Bronchial epithelial cell (primary cell): ENCODE measurements around the gene RBM22. TPM values are rescaled to one million over a fixed set of nuclear protein-coding genes. Genes with fewer than 3 reads are reported as not detected.

Source experiments
- DNase-seq: peaks from one replicate; pipeline ENCODE4 v3.0.0-alpha.2; 2010; ENCODE audit warnings: low read depth
- FAIRE-seq: peaks from 2 replicates; lab custom pipeline; 2011; peaks lifted over from hg19 to GRCh38; lab: Jason Lieb, UNC
- H3K27me3 ChIP-seq: 2 replicates; pipeline ENCODE4 v1.5.1; 2011; ENCODE audit warnings: low read length; ENCODE audit not compliant: control insufficient read depth, insufficient read depth
- H3K36me3 ChIP-seq: 2 replicates; pipeline ENCODE4 v1.5.1; 2011; ENCODE audit warnings: low read length; ENCODE audit not compliant: control insufficient read depth, insufficient read depth
- H3K4me3 ChIP-seq: 2 replicates; pipeline ENCODE4 v1.5.1; 2011; ENCODE audit warnings: mild to moderate bottlenecking, low read depth, low read length, control low read depth
- CTCF ChIP-seq: IDR thresholded peaks from 2 replicates; pipeline ENCODE4 v1.5.1; 2011; ENCODE audit warnings: mild to moderate bottlenecking, moderate library complexity, low read length, control low read depth, inconsistent platforms; ENCODE audit not compliant: insufficient read depth, severe bottlenecking
- total RNA-seq: library from RNA; depleted of rRNA; stranded (reverse); fragments of >200 nt; gene quantifications from 2 replicates; pipeline ENCODE4 v1.2.1, GENCODE V29; 2014

The RBM22 gene
- total RNA-seq, 1 donor from 2014 or later, result 13.7 TPM

DNA sequence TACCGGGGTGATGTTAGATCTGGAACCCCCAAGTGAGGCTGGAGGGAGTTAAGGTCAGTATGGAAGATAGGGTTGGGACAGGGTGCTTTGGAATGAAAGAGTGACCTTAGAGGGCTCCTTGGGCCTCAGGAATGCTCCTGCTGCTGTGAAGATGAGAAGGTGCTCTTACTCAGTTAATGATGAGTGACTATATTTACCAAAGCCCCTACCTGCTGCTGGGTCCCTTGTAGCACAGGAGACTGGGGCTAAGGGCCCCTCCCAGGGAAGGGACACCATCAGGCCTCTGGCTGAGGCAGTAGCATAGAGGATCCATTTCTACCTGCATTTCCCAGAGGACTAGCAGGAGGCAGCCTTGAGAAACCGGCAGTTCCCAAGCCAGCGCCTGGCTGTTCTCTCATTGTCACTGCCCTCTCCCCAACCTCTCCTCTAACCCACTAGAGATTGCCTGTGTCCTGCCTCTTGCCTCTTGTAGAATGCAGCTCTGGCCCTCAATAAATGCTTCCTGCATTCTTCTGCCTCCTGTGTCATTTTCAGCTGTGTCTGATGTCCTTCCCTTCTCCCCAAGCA is 42.1 kb downstream of the RBM22 start:
- H3K36me3 ChIP-seq, result no peaks in the 10 kb centered on the region
- TF ChIP-seq CTCF, result no peak
- no peak for DNase-seq
- H3K4me3 ChIP-seq, result no peak overlapping the region
- peak; percentile 13 for FAIRE-seq
- no peaks in the 10 kb centered on the region for H3K27me3 ChIP-seq

GRCh38 chr5:150658121-150658520 is 42.7 kb downstream of the RBM22 start:
- FAIRE-seq, result no peak

GRCh38 chr5:150656191-150657132 is 44.4 kb downstream of the RBM22 start:
- H3K36me3 ChIP-seq, result peaks cover 5% of the 10 kb centered on the region
- DNase-seq (no peak), FAIRE-seq (no peak)
- peak overlapping the region; percentile 42 for H3K4me3 ChIP-seq
- H3K27me3 ChIP-seq, result no peaks in the 10 kb centered on the region
- TF ChIP-seq CTCF, result peak; percentile 77

More at GRCh38 chr5:150658121-150658520, 42.7 kb downstream of the RBM22 start:
- Histone ChIP-seq H3K4me3 (no peak overlapping the region), H3K27me3 (no peaks in the 10 kb centered on the region), H3K36me3 (no peaks in the 10 kb centered on the region)
- DNase-seq, result no peak
- TF ChIP-seq CTCF, result no peak

DNA sequence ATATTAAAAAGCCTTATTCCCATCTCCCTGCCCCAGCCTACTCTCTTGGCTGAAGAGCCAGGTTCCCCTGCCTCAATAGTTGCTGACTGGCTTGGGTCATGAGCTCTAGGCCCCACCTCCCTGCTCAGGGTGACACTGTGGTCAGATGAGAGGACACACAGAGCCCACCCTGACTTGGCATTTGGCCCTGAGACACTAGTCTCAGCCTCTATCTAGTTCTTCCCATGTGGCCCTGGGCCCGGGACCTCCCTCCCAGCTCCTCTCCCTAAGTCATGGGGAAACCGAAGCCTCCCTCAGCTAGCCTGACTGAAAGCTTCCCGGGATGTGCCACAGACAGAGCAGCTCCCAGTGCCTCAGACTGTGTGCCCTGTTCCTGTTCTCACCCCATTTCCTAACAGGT is 45.6 kb downstream of the RBM22 start:
- H3K4me3 ChIP-seq, result no peak overlapping the region
- DNase-seq (no peak), FAIRE-seq (no peak)
- peaks cover 9% of the 10 kb centered on the region for H3K36me3 ChIP-seq
- H3K27me3 ChIP-seq, result no peaks in the 10 kb centered on the region
- no peak for TF ChIP-seq CTCF

DNA sequence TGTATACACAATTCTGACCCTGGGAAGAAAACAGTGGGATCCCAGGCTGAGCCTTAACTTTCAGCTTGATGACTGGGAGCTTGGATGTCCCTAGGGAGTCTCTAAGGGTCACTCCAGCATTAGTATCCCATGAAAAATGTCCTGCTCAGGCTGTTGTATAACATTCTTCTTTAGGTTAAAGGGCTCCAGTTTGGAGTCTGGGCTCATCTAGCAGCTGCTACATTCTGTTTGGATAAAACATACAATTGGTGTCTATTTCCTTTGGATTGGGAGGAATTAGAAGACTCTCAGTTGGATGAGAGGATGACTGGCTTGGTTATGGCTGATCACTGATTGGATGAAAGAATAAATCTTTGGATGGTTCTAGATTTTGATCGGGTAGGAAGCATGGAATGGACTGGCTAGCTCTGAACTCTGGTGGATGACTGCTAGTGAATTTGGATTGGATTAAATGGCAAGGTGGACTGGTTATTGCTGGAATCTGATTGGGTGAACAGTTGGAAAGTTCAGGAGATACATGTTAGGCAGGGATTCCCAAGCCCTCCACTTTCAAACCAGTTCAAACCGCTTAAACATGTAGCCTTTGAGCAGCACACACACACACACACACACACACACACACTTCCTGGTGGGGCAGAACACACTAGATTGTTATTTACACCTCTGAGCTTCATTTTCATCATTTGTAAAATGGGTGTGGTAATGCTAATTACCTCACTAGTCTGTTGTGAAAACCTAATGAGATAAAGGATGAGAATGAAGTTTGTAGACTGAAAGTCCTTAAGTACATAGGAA is 46.9 kb downstream of the RBM22 start:
- peaks cover 20% of the 10 kb centered on the region for H3K36me3 ChIP-seq
- FAIRE-seq (no peak), DNase-seq (no peak)
- H3K27me3 ChIP-seq, result no peaks in the 10 kb centered on the region
- H3K4me3 ChIP-seq, result no peak overlapping the region
- TF ChIP-seq CTCF, result no peak
